Measurements from ENCODE around the gene CDX1. TPM values are rescaled to one million over a fixed set of nuclear protein-coding genes. Genes with fewer than 3 reads are reported as not detected.

Gene CDX1
- total RNA-seq, 1 experiment from 2014 or later: not detected

DNA sequence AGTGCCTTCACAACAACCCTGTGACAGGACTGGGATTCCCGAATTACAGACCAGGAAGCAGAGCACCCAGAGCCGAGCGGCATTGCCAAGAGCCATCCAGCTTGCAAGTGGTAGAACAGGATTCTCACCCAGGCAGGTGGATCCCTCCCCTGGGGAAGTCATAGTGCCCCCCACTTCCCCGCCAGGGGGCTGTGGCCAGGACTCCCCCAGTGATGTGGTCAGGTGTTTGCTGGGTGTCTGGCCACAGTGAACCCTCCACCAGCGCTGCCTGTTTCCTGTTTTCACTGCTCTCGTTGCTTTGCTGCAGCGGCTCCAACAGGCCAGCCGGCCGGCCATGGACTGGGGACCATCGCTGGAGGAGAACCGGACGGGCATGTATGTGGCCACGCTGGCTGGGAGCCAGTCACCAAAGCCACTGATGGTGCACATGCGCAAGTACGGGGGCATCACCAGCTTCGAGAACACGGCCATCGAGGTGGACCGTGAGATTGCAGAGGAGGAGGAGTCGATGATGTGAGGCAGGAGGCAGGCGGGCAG is 42.6 kb downstream of the CDX1 start:
- H3K9me3 Mint-ChIP-seq (ENCODE audit: unreplicated experiment): no peaks in the 10 kb centered on the region
- peaks cover 13% of the 10 kb centered on the region for H3K4me1 Mint-ChIP-seq (ENCODE audit: insufficient read depth, unreplicated experiment)
- H3K27ac Mint-ChIP-seq (ENCODE audit: low read depth, unreplicated experiment): peak overlapping the region; percentile 63
- no peak for TF ChIP-seq CTCF (IDR thresholded peaks at IDR 0.05; ENCODE audit: unreplicated experiment)
- no peak overlapping the region for H3K4me3 Mint-ChIP-seq (ENCODE audit: unreplicated experiment)
- peak; percentile 83 for DNase-seq (ENCODE audit: unreplicated experiment)
- peaks cover 5% of the 10 kb centered on the region for H3K36me3 Mint-ChIP-seq (ENCODE audit: insufficient read depth, unreplicated experiment)
- no peaks in the 10 kb centered on the region for H3K27me3 Mint-ChIP-seq (ENCODE audit: insufficient read depth, unreplicated experiment)
- BruUV-seq (replicated peaks): no TSS peak
- intact Hi-C loops (cut with micrococcal nuclease): no loop called here
- ChIA-PET CTCF (interaction anchor here (1.0 to 1.9 kb wide), 3 partner anchors 11 to 141 kb away, joined by 3 to 5 read pairs (median 3); no protein-coding TSS in a partner anchor), POLR2A (interaction anchor here (1.1 kb wide), 1 partner anchor 111 kb away, joined by 3 read pairs; no protein-coding TSS in a partner anchor)

DNA sequence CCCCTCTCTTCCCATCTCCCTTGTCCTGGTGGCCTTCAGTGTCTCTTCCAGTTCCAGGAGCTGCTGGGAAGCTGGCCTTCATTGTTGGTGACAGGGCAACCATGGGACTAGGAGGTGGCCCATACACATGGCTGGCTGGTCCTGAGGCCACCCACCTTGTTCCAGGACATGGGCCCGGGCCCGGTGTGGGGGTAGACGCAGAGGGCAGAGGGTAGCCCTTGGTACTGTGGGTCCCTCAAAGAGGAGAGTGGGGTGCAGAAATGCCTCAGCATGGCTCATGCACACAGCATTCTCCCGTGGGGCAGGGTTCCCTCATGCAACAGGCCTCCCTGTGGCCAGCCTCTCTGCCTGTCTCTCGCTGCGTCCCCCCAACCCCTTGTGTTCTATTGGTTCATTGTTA is 44.1 kb downstream of the CDX1 start:
- Mint-ChIP-seq H3K4me1 (ENCODE audit: insufficient read depth, unreplicated experiment) (peaks cover 13% of the 10 kb centered on the region), H3K27ac (ENCODE audit: low read depth, unreplicated experiment) (no peak overlapping the region), H3K9me3 (ENCODE audit: unreplicated experiment) (no peaks in the 10 kb centered on the region), H3K27me3 (ENCODE audit: insufficient read depth, unreplicated experiment) (no peaks in the 10 kb centered on the region), H3K36me3 (ENCODE audit: insufficient read depth, unreplicated experiment) (peaks cover 5% of the 10 kb centered on the region), H3K4me3 (ENCODE audit: unreplicated experiment) (no peak overlapping the region)
- intact Hi-C loops (cut with micrococcal nuclease): no loop called here
- no peak for TF ChIP-seq CTCF (IDR thresholded peaks at IDR 0.05; ENCODE audit: unreplicated experiment)
- CTCF ChIA-PET: interaction anchor here (0.8 to 1.4 kb wide), 5 partner anchors 32 to 181 kb away, joined by 3 to 6 read pairs (median 3); no protein-coding TSS in a partner anchor
- POLR2A ChIA-PET: interaction anchor here (0.9 kb wide), 1 partner anchor 9 kb away, joined by 3 read pairs; no protein-coding TSS in a partner anchor
- BruUV-seq (replicated peaks): no TSS peak
- DNase-seq (ENCODE audit: unreplicated experiment): no peak

DNA sequence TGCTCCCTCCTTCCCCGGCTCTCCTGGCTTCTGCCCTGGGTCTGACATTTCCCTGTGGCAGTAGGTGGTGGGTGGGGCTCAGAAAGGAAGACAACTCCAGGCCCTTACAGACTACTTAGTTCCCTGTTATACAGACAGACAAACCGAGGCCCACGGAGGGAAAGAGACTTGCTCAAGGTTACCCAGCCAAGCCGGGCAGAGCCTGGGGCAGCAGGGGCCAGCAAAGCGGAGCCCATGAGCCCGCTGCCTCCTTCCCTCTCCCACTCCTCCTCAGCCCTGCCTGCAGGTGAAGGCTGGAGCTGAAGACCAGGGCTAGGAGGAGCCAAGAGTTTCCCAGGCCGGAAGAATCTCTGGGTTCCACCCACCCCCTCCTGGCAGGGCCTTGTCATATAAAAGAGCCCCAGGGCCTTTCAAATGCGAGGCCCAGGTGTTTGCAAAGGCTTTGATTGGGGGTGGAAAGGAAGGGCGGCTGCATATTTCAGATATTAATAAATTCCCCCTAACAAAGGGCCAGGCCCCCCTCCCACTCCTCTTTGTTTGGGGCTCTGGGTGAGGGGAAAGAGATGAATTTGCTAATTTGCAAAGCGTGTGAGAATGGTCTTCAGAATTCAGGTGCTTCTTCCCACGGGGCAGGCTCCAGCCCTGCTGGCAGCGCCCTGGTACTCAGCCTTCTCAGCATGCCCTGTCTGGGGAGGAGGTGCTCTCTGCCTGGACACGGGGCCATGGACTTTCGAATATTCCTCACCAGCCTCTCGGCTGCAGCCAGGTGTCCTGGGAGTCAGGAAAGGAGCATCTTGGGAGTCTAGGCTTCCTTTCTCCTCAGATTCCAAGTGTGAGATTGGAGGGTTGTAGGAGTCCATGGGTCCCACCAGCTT is 44.8 kb downstream of the CDX1 start:
- Mint-ChIP-seq H3K9me3 (ENCODE audit: unreplicated experiment) (no peaks in the 10 kb centered on the region), H3K4me1 (ENCODE audit: insufficient read depth, unreplicated experiment) (peaks cover 13% of the 10 kb centered on the region), H3K27ac (ENCODE audit: low read depth, unreplicated experiment) (no peak overlapping the region), H3K4me3 (ENCODE audit: unreplicated experiment) (no peak overlapping the region), H3K27me3 (ENCODE audit: insufficient read depth, unreplicated experiment) (no peaks in the 10 kb centered on the region), H3K36me3 (ENCODE audit: insufficient read depth, unreplicated experiment) (peaks cover 5% of the 10 kb centered on the region)
- BruUV-seq (replicated peaks): no TSS peak
- POLR2A ChIA-PET: no interaction called here
- DNase-seq (ENCODE audit: unreplicated experiment): no peak
- CTCF ChIA-PET: interaction anchor here (0.9 to 1.4 kb wide), 4 partner anchors 32 to 140 kb away, joined by 3 to 6 read pairs (median 4); no protein-coding TSS in a partner anchor
- no peak for TF ChIP-seq CTCF (IDR thresholded peaks at IDR 0.05; ENCODE audit: unreplicated experiment)
- intact Hi-C loops (cut with micrococcal nuclease): no loop called here

- TF ChIP-seq CTCF (IDR thresholded peaks at IDR 0.05; ENCODE audit: unreplicated experiment): no peak
- POLR2A ChIA-PET: interaction anchor here (0.8 kb wide), 1 partner anchor 18 kb away, joined by 3 read pairs; no protein-coding TSS in a partner anchor
- DNase-seq (ENCODE audit: unreplicated experiment): no peak
- no peak overlapping the region for H3K4me3 Mint-ChIP-seq (ENCODE audit: unreplicated experiment)
- H3K27ac Mint-ChIP-seq (ENCODE audit: low read depth, unreplicated experiment): no peak overlapping the region
- intact Hi-C loops (cut with micrococcal nuclease): no loop called here
- no peaks in the 10 kb centered on the region for H3K9me3 Mint-ChIP-seq (ENCODE audit: unreplicated experiment)
- no TSS peak for BruUV-seq (replicated peaks)
- no peaks in the 10 kb centered on the region for H3K27me3 Mint-ChIP-seq (ENCODE audit: insufficient read depth, unreplicated experiment)
- peaks cover 5% of the 10 kb centered on the region for H3K36me3 Mint-ChIP-seq (ENCODE audit: insufficient read depth, unreplicated experiment)
- CTCF ChIA-PET: interaction anchor here (0.7 to 8.3 kb wide), 6 partner anchors 23 to 248 kb away, joined by 3 to 118 read pairs (median 5); no protein-coding TSS in a partner anchor
- H3K4me1 Mint-ChIP-seq (ENCODE audit: insufficient read depth, unreplicated experiment): peaks cover 7% of the 10 kb centered on the region
Observed at GRCh38 chr5:150213530-150213929, 47.0 kb downstream of the CDX1 start.

Data from MCF 10A (cell line).